ENCODE measurements around the gene NOS1AP.

The NOS1AP gene

GRCh38 chr1:162236201-162236600 is 166.7 kb downstream of the NOS1AP start:
- Histone ChIP-seq H3K4me3 (ENCODE audit: low read length) (no peak overlapping the region), H3K27me3 (ENCODE audit: insufficient read depth, low read length) (no peaks in the 10 kb centered on the region), H3K27ac (ENCODE audit: low read depth, low read length) (no peak overlapping the region), H3K36me3 (ENCODE audit: insufficient read depth, low read length) (no peaks in the 10 kb centered on the region), H3K9me3 (ENCODE audit: insufficient read depth, low read depth, low read length) (no peaks in the 10 kb centered on the region), H3K9ac (ENCODE audit: low read depth, low read length) (no peak overlapping the region), H3K4me1 (ENCODE audit: insufficient read depth, low read length) (peaks cover 34% of the 10 kb centered on the region)
- 91% methylated on average over 3 of the region's 3 CpGs for WGBS

DNA sequence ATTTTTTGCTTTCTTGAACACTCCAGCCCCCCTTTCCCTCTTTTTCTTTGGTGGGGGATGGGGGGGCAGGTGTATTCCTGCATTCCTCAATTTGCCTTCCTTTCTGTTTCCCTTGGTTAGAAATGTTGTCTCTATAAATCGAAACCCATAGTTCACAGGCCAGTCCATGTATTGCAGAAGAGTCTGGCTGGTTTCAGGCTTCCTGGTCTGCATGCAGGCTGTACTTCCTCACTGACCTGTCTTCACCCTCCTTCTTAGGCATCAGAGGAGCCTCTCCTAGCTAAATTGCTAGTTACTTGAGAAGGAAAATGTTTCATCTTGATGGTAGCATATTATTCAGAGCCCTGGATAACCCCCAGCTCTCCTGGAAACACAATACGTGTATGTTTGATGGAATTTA is 167.1 kb downstream of the NOS1AP start:
- Histone ChIP-seq H3K27ac (ENCODE audit: low read depth, low read length) (no peak overlapping the region), H3K9me3 (ENCODE audit: insufficient read depth, low read depth, low read length) (no peaks in the 10 kb centered on the region), H3K4me1 (ENCODE audit: insufficient read depth, low read length) (peaks cover 33% of the 10 kb centered on the region), H3K36me3 (ENCODE audit: insufficient read depth, low read length) (no peaks in the 10 kb centered on the region), H3K4me3 (ENCODE audit: low read length) (no peak overlapping the region), H3K27me3 (ENCODE audit: insufficient read depth, low read length) (no peaks in the 10 kb centered on the region), H3K9ac (ENCODE audit: low read depth, low read length) (no peak overlapping the region)
- 93% methylated on average over 2 of the region's 2 CpGs for WGBS

GRCh38 chr1:162240577-162240976 is 171.1 kb downstream of the NOS1AP start:
- no peak overlapping the region for H3K27ac ChIP-seq (ENCODE audit: low read depth, low read length)
- 0 out of 2 replicates have a peak, but pooled peaks cover 11% of the 10 kb centered on the region for H3K4me1 ChIP-seq (ENCODE audit: insufficient read depth, low read length)
- H3K36me3 ChIP-seq (ENCODE audit: insufficient read depth, low read length) = no peaks in the 10 kb centered on the region
- no peak overlapping the region for H3K9ac ChIP-seq (ENCODE audit: low read depth, low read length)
- no peak overlapping the region for H3K4me3 ChIP-seq (ENCODE audit: low read length)
- H3K9me3 ChIP-seq (ENCODE audit: insufficient read depth, low read depth, low read length) = no peaks in the 10 kb centered on the region
- H3K27me3 ChIP-seq (ENCODE audit: insufficient read depth, low read length) = no peaks in the 10 kb centered on the region
- WGBS = 98% methylated on average over 4 of the region's 4 CpGs

DNA sequence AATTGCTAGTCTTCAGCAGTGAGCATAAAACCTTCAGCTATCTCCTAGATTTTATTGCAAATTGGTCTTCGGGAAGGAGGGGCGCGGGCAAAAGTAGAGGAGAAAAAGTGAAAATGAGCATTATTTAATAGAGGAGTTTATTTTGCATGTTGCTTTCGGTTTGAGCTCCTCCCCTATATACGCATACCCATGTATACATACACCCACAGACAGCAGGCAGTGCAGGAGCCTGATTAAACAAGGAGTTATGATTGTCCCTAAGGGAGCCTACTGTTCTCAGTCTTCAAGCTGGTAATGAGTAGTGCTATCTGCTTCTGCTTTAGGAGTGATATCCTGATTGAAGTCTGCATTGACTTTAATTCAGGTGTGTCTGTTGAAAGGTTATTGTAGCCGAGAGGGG is 173.3 kb downstream of the NOS1AP start:
- no peaks in the 10 kb centered on the region for H3K27me3 ChIP-seq (ENCODE audit: insufficient read depth, low read length)
- no peaks in the 10 kb centered on the region for H3K4me1 ChIP-seq (ENCODE audit: insufficient read depth, low read length)
- H3K4me3 ChIP-seq (ENCODE audit: low read length) = no peak overlapping the region
- no peaks in the 10 kb centered on the region for H3K36me3 ChIP-seq (ENCODE audit: insufficient read depth, low read length)
- H3K9me3 ChIP-seq (ENCODE audit: insufficient read depth, low read depth, low read length) = no peaks in the 10 kb centered on the region
- no peak overlapping the region for H3K9ac ChIP-seq (ENCODE audit: low read depth, low read length)
- H3K27ac ChIP-seq (ENCODE audit: low read depth, low read length) = no peak overlapping the region
- 94% methylated on average over 4 of the region's 6 CpGs for WGBS

DNA sequence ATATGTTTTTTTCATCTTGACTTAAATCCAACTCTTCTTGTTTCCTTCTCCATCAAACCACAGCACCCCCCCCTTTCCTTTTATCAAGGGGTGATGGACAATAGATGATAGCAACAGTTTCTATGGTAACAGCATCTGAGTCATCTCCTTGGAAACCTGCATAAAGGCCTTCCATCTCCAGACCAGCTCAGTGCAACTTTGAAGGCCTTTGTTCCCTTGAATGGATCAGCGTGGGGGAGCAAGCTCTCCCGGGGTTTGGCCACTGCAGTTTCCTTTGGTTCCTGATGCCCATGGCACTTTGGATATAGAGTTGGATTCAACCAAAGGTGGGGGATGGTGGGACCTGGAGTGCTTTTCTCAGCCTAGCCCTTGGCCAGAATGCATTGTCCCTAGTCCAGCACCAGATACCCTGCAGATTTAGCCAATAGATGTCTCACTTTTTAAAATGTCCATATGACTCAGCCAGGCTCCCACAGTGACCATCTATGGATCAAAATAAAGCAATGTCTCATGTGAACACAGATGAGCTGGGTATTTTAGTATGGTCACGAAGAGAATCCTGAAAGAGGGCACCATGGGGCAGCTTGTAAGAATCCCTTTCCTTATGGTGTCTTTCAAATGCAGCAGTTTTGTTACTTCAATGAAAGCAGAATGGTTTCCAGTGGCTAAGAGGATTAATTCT is 179.5 kb downstream of the NOS1AP start:
- H3K4me1 ChIP-seq (ENCODE audit: insufficient read depth, low read length) = peaks cover 32% of the 10 kb centered on the region

DNA sequence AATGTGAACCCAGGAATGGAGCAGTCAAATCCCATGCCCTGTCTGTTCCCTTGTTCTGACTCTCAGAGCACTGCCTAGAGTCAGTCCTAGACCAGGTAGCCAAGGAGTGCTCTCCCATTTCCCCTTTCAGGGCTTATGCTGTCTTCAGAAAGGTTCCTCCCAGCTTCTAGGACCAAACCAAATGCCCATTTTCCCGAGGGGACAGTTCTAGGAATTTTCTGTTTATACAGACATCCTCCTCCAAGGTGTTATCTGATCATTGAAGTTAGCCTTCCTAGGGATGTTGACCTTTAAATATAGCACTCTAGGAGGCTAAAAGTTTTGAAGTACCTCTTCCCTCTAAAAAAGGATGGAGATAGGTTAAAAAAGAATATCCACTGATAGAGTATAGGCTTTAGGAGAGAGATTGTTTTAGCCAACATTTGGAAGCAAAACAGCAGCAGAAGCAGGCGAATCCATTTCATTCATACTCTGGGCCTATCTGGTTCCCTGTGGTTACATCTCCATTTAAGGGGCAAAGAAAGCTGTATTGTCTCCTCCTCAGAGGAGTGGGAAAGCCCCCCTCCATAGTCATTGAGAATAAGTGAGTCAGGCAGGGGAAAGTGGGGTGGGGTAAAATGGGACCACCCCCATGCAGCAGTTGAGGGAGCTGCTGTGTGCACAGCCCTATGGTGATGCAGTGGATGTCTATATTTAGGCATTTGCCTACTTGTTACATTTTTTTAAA is 180.7 kb downstream of the NOS1AP start:
- Histone ChIP-seq H3K4me3 (ENCODE audit: low read length) (no peak overlapping the region), H3K9me3 (ENCODE audit: insufficient read depth, low read depth, low read length) (no peaks in the 10 kb centered on the region), H3K27ac (ENCODE audit: low read depth, low read length) (peak overlapping the region; percentile 88), H3K36me3 (ENCODE audit: insufficient read depth, low read length) (no peaks in the 10 kb centered on the region), H3K4me1 (ENCODE audit: insufficient read depth, low read length) (peaks cover 35% of the 10 kb centered on the region), H3K9ac (ENCODE audit: low read depth, low read length) (peak overlapping the region; percentile 13; the same call in 1 of the 2 replicates), H3K27me3 (ENCODE audit: insufficient read depth, low read length) (no peaks in the 10 kb centered on the region)
- 18% methylated on average over 2 of the region's 2 CpGs for WGBS

More for the DNA sequence above, 179.5 kb downstream of the NOS1AP start:
- 21% methylated on average over 3 of the region's 3 CpGs for WGBS
- Histone ChIP-seq H3K27me3 (ENCODE audit: insufficient read depth, low read length) (no peaks in the 10 kb centered on the region), H3K27ac (ENCODE audit: low read depth, low read length) (peak overlapping the region; percentile 88), H3K9me3 (ENCODE audit: insufficient read depth, low read depth, low read length) (no peaks in the 10 kb centered on the region), H3K36me3 (ENCODE audit: insufficient read depth, low read length) (no peaks in the 10 kb centered on the region), H3K4me3 (ENCODE audit: low read length) (peak overlapping the region; percentile 19; the same call in 1 of the 2 replicates), H3K9ac (ENCODE audit: low read depth, low read length) (no peak overlapping the region)

GRCh38 chr1:162251102-162251501 is 181.6 kb downstream of the NOS1AP start:
- 80% methylated on average over 2 of the region's 2 CpGs for WGBS
- Histone ChIP-seq H3K4me3 (ENCODE audit: low read length) (no peak overlapping the region), H3K36me3 (ENCODE audit: insufficient read depth, low read length) (no peaks in the 10 kb centered on the region), H3K4me1 (ENCODE audit: insufficient read depth, low read length) (peaks cover 35% of the 10 kb centered on the region), H3K27ac (ENCODE audit: low read depth, low read length) (peak overlapping the region; percentile 88), H3K9ac (ENCODE audit: low read depth, low read length) (no peak overlapping the region), H3K9me3 (ENCODE audit: insufficient read depth, low read depth, low read length) (no peaks in the 10 kb centered on the region), H3K27me3 (ENCODE audit: insufficient read depth, low read length) (no peaks in the 10 kb centered on the region)

DNA sequence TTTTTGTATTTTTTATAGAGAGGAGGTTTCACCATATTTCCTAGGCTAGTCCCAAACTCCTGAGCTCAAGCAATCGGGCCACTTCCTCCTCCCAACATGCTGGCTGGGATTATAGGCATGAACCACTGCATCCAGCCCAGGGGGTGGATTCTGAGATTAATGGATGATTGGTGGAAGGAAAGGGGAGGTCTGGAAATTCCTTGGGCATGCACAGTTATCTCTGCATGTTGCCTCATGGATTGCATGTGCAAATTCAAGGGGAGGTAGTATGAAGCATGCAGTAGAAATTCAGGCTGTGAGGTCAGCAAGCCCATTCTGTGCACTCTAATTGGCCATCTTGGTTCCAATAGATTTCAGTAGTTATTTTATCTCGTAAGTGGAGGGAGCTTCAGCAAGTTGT is 182.7 kb downstream of the NOS1AP start:
- H3K27ac ChIP-seq (ENCODE audit: low read depth, low read length) = no peak overlapping the region
- H3K9me3 ChIP-seq (ENCODE audit: insufficient read depth, low read depth, low read length) = no peaks in the 10 kb centered on the region
- H3K27me3 ChIP-seq (ENCODE audit: insufficient read depth, low read length) = no peaks in the 10 kb centered on the region
- H3K4me3 ChIP-seq (ENCODE audit: low read length) = no peak overlapping the region
- no peak overlapping the region for H3K9ac ChIP-seq (ENCODE audit: low read depth, low read length)
- peaks cover 35% of the 10 kb centered on the region for H3K4me1 ChIP-seq (ENCODE audit: insufficient read depth, low read length)
- 86% methylated on average over 2 of the region's 2 CpGs for WGBS
- H3K36me3 ChIP-seq (ENCODE audit: insufficient read depth, low read length) = no peaks in the 10 kb centered on the region

DNA sequence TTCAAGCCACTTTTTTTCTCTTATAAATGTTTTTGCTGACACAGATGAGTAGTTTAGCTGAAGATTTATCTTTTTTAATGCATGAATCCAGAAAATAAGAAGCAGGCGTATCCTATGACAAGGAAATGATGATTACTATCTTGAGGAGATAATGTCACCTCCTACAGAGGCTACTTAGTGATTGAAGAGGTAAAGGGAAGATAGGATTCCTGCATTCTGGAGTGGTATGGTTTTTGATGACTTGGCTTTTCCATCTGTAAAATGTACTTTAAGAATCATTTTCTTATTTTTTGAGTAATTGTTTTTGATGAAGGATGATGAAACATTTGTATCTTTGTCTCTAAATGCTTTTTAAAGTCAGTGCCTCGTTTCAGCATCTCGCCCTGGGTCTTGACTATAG is 184.3 kb downstream of the NOS1AP start:
- Histone ChIP-seq H3K36me3 (ENCODE audit: insufficient read depth, low read length) (no peaks in the 10 kb centered on the region), H3K27me3 (ENCODE audit: insufficient read depth, low read length) (no peaks in the 10 kb centered on the region), H3K4me1 (ENCODE audit: insufficient read depth, low read length) (peaks cover 29% of the 10 kb centered on the region), H3K9me3 (ENCODE audit: insufficient read depth, low read depth, low read length) (no peaks in the 10 kb centered on the region), H3K4me3 (ENCODE audit: low read length) (no peak overlapping the region), H3K9ac (ENCODE audit: low read depth, low read length) (no peak overlapping the region), H3K27ac (ENCODE audit: low read depth, low read length) (no peak overlapping the region)
- 92% methylated on average over 3 of the region's 3 CpGs for WGBS

DNA sequence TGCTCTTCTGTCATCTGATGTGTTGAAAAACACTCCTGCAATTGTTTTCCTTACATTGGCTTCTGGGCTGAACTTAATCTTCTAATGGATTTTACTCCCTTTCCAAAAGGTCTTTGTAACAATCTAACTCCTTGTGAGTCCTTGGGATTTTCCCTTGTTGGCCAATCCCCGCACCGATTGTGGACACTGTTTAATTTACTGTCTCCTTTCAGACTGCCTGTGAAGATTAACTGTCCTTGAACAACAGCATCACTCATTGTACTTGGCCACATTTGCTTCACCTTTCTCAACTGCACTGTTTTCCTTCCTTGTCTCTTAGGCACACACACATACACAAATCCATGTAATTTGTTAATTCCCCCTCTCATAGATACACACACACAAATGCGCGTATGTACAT is 186.8 kb downstream of the NOS1AP start:
- H3K9ac ChIP-seq (ENCODE audit: low read depth, low read length) = no peak overlapping the region
- no peak overlapping the region for H3K27ac ChIP-seq (ENCODE audit: low read depth, low read length)
- H3K4me1 ChIP-seq (ENCODE audit: insufficient read depth, low read length) = peaks cover 6% of the 10 kb centered on the region; the same call in 1 of the 2 replicates
- WGBS = 95% methylated on average over 4 of the region's 4 CpGs
- no peaks in the 10 kb centered on the region for H3K36me3 ChIP-seq (ENCODE audit: insufficient read depth, low read length)
- no peak overlapping the region for H3K4me3 ChIP-seq (ENCODE audit: low read length)
- no peaks in the 10 kb centered on the region for H3K9me3 ChIP-seq (ENCODE audit: insufficient read depth, low read depth, low read length)
- no peaks in the 10 kb centered on the region for H3K27me3 ChIP-seq (ENCODE audit: insufficient read depth, low read length)

DNA sequence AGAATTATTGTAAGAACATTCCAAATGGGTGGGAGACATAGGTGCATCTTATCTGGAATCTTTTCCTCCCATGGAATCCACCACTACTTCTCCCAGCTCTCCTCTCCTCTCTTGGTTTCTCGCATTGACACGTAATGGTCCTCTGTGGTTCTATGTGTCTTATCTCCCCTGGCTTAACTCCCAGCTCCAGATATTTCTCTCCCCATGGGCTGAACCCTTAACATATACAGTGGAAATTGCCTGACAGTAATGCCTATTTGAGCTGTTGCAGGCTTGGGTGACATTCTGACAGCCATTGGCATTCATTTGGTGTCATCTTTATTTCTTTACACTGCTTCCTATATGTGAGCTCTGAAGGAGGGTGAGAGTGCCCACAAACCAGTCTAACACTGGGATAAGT is 188.9 kb downstream of the NOS1AP start:
- H3K27ac ChIP-seq (ENCODE audit: low read depth, low read length) = no peak overlapping the region
- no peaks in the 10 kb centered on the region for H3K9me3 ChIP-seq (ENCODE audit: insufficient read depth, low read depth, low read length)
- H3K4me3 ChIP-seq (ENCODE audit: low read length) = no peak overlapping the region
- no peaks in the 10 kb centered on the region for H3K36me3 ChIP-seq (ENCODE audit: insufficient read depth, low read length)
- no peaks in the 10 kb centered on the region for H3K27me3 ChIP-seq (ENCODE audit: insufficient read depth, low read length)
- 92% methylated on average over 2 of the region's 2 CpGs for WGBS
- 0 out of 2 replicates have a peak, but pooled peaks cover 5% of the 10 kb centered on the region for H3K4me1 ChIP-seq (ENCODE audit: insufficient read depth, low read length)
- no peak overlapping the region for H3K9ac ChIP-seq (ENCODE audit: low read depth, low read length)

Data from HUES64 (cell line).